Kidney epithelial cell (primary cell): ENCODE data around the gene CPLX1. TPM values are rescaled to one million over a fixed set of nuclear protein-coding genes. Genes with fewer than 3 reads are reported as not detected.
"Not testable (repeated sequence)": the region's sequence is repeated elsewhere in the genome, so short reads cannot be mapped to it uniquely, and the experiment has no call there.

Experiments
- DNase-seq: peaks from one replicate; pipeline ENCODE4 v3.0.0-alpha.2; 2010; ENCODE audit warnings: low read depth
- H3K27me3 ChIP-seq: 2 replicates; pipeline ENCODE4 v1.6.0; 2011; ENCODE audit warnings: low read length; ENCODE audit not compliant: control insufficient read depth, insufficient read depth
- H3K36me3 ChIP-seq: 2 replicates; pipeline ENCODE4 v1.5.1; 2011; ENCODE audit warnings: low read length; ENCODE audit not compliant: control insufficient read depth, insufficient read depth
- H3K4me3 ChIP-seq: 2 replicates; pipeline ENCODE4 v1.5.1; 2011; ENCODE audit warnings: low read depth, mild to moderate bottlenecking, control low read depth, low read length
- CTCF ChIP-seq: IDR thresholded peaks from 2 replicates; pipeline ENCODE4 v1.5.1; 2011; ENCODE audit warnings: mild to moderate bottlenecking, moderate library complexity, low read length, control low read depth, inconsistent platforms; ENCODE audit not compliant: insufficient read depth, poor library complexity, severe bottlenecking
- total RNA-seq: library from RNA; depleted of rRNA; stranded (reverse); fragments of >200 nt; gene quantifications from 2 replicates; pipeline ENCODE4 v1.2.3, GENCODE V29; 2015

CPLX1 gene
- total RNA-seq, 1 donor from 2014 or later: 0.17 TPM

GRCh38 chr4:761086-761485, 64.8 kb downstream of the CPLX1 start:
- no peak for TF ChIP-seq CTCF
- no peak for DNase-seq
- Histone ChIP-seq H3K4me3 (no peak overlapping the region), H3K36me3 (peaks cover 5% of the 10 kb centered on the region), H3K27me3 (no peaks in the 10 kb centered on the region)

GRCh38 chr4:760616-761015, 65.3 kb downstream of the CPLX1 start:
- peaks cover 4% of the 10 kb centered on the region for H3K36me3 ChIP-seq

GRCh38 chr4:759810-760209, 66.1 kb downstream of the CPLX1 start:
- H3K36me3 ChIP-seq, DNase-seq, H3K4me3 ChIP-seq, H3K27me3 ChIP-seq: not testable (repeated sequence)

More at GRCh38 chr4:760616-761015, 65.3 kb downstream of the CPLX1 start:
- DNase-seq: no peak
- TF ChIP-seq CTCF: no peak
- Histone ChIP-seq H3K27me3 (no peaks in the 10 kb centered on the region), H3K4me3 (no peak overlapping the region)

GRCh38 chr4:757111-757510, 68.8 kb downstream of the CPLX1 start:
- Histone ChIP-seq H3K27me3 (no peaks in the 10 kb centered on the region), H3K36me3 (peaks cover 2% of the 10 kb centered on the region), H3K4me3 (no peak overlapping the region)
- TF ChIP-seq CTCF: no peak
- DNase-seq: no peak

GRCh38 chr4:754221-755120, 71.5 kb downstream of the CPLX1 start:
- Histone ChIP-seq H3K36me3 (no peaks in the 10 kb centered on the region), H3K4me3 (no peak overlapping the region), H3K27me3 (no peaks in the 10 kb centered on the region)
- no peak for TF ChIP-seq CTCF
- no peak for DNase-seq

- DNase-seq, H3K27me3 ChIP-seq, H3K4me3 ChIP-seq, H3K36me3 ChIP-seq: not testable (repeated sequence)
Measured at GRCh38 chr4:753186-753585, 72.7 kb downstream of the CPLX1 start.
